ENCODE data around the gene SLC14A1.

Gene SLC14A1

GRCh38 chr18:45715212-45715780, 8.7 kb upstream of the SLC14A1 start:
- no peak for DNase-seq (ENCODE audit: low read depth)
- no peak for TF ChIP-seq CTCF (conservative IDR thresholded peaks at IDR 0.05; ENCODE audit: low read depth, low read length)
- H3K4me3 ChIP-seq (ENCODE audit: low read depth, low read length): no peak overlapping the region

GRCh38 chr18:45719106-45719505, 4.9 kb upstream of the SLC14A1 start:
- no peak for DNase-seq (ENCODE audit: low read depth)
- no peak for TF ChIP-seq CTCF (conservative IDR thresholded peaks at IDR 0.05; ENCODE audit: low read depth, low read length)

GRCh38 chr18:45722899-45723298, 1.1 kb upstream of the SLC14A1 start:
- peak; percentile 93 for TF ChIP-seq CTCF (conservative IDR thresholded peaks at IDR 0.05; ENCODE audit: low read depth, low read length)
- peak; percentile 84 for DNase-seq (ENCODE audit: low read depth)
- no peak overlapping the region for H3K4me3 ChIP-seq (ENCODE audit: low read depth, low read length)

More at GRCh38 chr18:45719106-45719505, 4.9 kb upstream of the SLC14A1 start:
- H3K4me3 ChIP-seq (ENCODE audit: low read depth, low read length): no peak overlapping the region

- H3K4me3 ChIP-seq (ENCODE audit: low read depth, low read length): no peak overlapping the region
- TF ChIP-seq CTCF (conservative IDR thresholded peaks at IDR 0.05; ENCODE audit: low read depth, low read length): no peak
Observed at GRCh38 chr18:45724601-45725000, 620 bp downstream of the SLC14A1 start.

GRCh38 chr18:45725336-45725735, 1.4 kb downstream of the SLC14A1 start:
- DNase-seq (ENCODE audit: low read depth): no peak
- no peak overlapping the region for H3K4me3 ChIP-seq (ENCODE audit: low read depth, low read length)
- no peak for TF ChIP-seq CTCF (conservative IDR thresholded peaks at IDR 0.05; ENCODE audit: low read depth, low read length)

More at GRCh38 chr18:45724601-45725000, 620 bp downstream of the SLC14A1 start:
- DNase-seq (ENCODE audit: low read depth): no peak

GRCh38 chr18:45726603-45727002, 2.6 kb downstream of the SLC14A1 start:
- DNase-seq (ENCODE audit: low read depth): no peak
- no peak overlapping the region for H3K4me3 ChIP-seq (ENCODE audit: low read depth, low read length)
- no peak for TF ChIP-seq CTCF (conservative IDR thresholded peaks at IDR 0.05; ENCODE audit: low read depth, low read length)

GRCh38 chr18:45727068-45727467, 3.1 kb downstream of the SLC14A1 start:
- no peak for DNase-seq (ENCODE audit: low read depth)
- H3K4me3 ChIP-seq (ENCODE audit: low read depth, low read length): no peak overlapping the region
- no peak for TF ChIP-seq CTCF (conservative IDR thresholded peaks at IDR 0.05; ENCODE audit: low read depth, low read length)

All from choroid plexus epithelial cell (primary cell).